ENCODE data around the gene VEGFB. TPM values are rescaled to one million over a fixed set of nuclear protein-coding genes. Genes with fewer than 3 reads are reported as not detected.

Gene VEGFB
- total and polyA plus RNA-seq, 2 of the 8 experiments (the other 6 are each of a cell fraction or from before 2014, with no cell fraction given) = 9.3 to 49.6 TPM

DNA sequence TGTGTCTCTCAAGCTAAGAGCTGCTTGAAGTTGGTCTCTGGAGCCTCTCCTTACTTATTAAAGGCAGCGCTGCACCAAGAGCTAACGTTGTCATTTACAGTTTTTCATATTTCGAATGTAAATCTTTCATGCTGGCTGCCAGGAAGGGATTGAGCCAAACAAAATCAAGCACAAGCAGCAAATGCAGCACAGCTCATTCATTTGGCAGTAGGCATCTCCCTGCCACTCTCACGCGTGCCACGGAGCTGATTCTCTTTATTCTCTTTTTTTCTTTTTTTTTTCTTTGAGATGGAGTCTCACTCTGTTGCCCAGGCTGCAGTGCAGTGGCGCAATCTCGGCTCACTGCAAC, 1.4 kb upstream of the VEGFB start:
- Histone ChIP-seq H3K18ac (ENCODE audit: extremely low read depth, low read length) (no peak overlapping the region), H4K20me1 (replicated peaks in 1 of 2; ENCODE audit: control insufficient read depth in 1 of 2, insufficient read depth in 2 of 2, low read length in 2 of 2) (peaks cover 0 to 6% of the 10 kb centered on the region in 2 experiments), H2BK20ac (ENCODE audit: low read length) (no peak overlapping the region), H3K23me2 (ENCODE audit: low read depth, low read length) (peaks cover 15% of the 10 kb centered on the region), H2BK5ac (ENCODE audit: low read depth, low read length) (no peak overlapping the region), H3K36me3 (ENCODE audit: control insufficient read depth in 2 of 4, insufficient read depth in 4 of 4, low read length in 3 of 4) (0 out of 8 replicates have a peak, but pooled peaks cover 0 to 3% (median 1%) of the 10 kb centered on the region in 4 experiments), H4K91ac (replicated peaks; ENCODE audit: insufficient read length, low read length) (no peak overlapping the region), H3K14ac (ENCODE audit: insufficient read length) (no peak overlapping the region), H3K79me2 (ENCODE audit: control insufficient read depth in 1 of 2, insufficient read depth in 2 of 2, low read length in 2 of 2) (no peaks in the 10 kb centered on the region), H3K4me3 (ENCODE audit: extremely low read depth in 1 of 4, insufficient read depth in 2 of 4, low read depth in 3 of 4, low read length in 4 of 4) (no peak overlapping the region), H2BK120ac (replicated peaks; ENCODE audit: low read depth, low read length) (no peak overlapping the region), H2AK5ac (ENCODE audit: low read depth, low read length) (no peak overlapping the region), H4K8ac (ENCODE audit: extremely low read depth, insufficient read depth, low read length) (no peak overlapping the region), H3K4ac (replicated peaks; ENCODE audit: insufficient read length, low read depth, low read length) (no peak overlapping the region), H3K27me3 (replicated peaks in 1 of 4; ENCODE audit: control insufficient read depth in 3 of 4, extremely low read depth in 1 of 4, insufficient read depth in 3 of 4, low read length in 3 of 4) (peaks cover 0 to 12% (median 6%) of the 10 kb centered on the region in 4 experiments; a peak in 4 of 7 replicates), H2BK15ac (ENCODE audit: low read length) (no peak overlapping the region), H3K56ac (replicated peaks; ENCODE audit: insufficient read length, low read depth, low read length) (no peak overlapping the region), H2AFZ (ENCODE audit: low read length) (no peak overlapping the region), H3K9ac (replicated peaks in 1 of 4; ENCODE audit: extremely low read depth in 1 of 4, low read depth in 3 of 4, low read length in 3 of 4) (no peak overlapping the region), H3K27ac (ENCODE audit: low read depth, low read length) (no peak overlapping the region), H3K79me1 (ENCODE audit: low read depth, low read length) (no peaks in the 10 kb centered on the region; the same call in 1 of the 2 replicates), H3K4me2 (ENCODE audit: insufficient read depth in 1 of 2, low read depth in 2 of 2, low read length in 2 of 2) (peak overlapping the region in 1 of 2 experiments; percentile 80; a peak in 1 of 4 replicates), H3K9me3 (ENCODE audit: insufficient read depth in 2 of 2, low read depth in 1 of 2, low read length in 1 of 2) (no peaks in the 10 kb centered on the region), H3K4me1 (replicated peaks in 1 of 4; ENCODE audit: control insufficient read depth in 3 of 4, insufficient read depth in 4 of 4, low read length in 3 of 4) (peaks cover 0 to 19% (median 6%) of the 10 kb centered on the region in 4 experiments; a peak in 6 of 7 replicates), H4K5ac (ENCODE audit: insufficient read length, low read depth, low read length) (no peak overlapping the region), H3K23ac (ENCODE audit: insufficient read length) (no peak overlapping the region), H2BK12ac (ENCODE audit: low read depth, low read length) (no peak overlapping the region)
- DNase-seq (ENCODE audit: low read depth in 1 of 2, low spot score in 2 of 2) (no peak), FAIRE-seq (no peak)
- POLR2A ChIA-PET (ENCODE audit: partially characterized antibody) = interaction anchor here (0.8 to 11.9 kb wide), 7 partner anchors 9 to 47 kb away, joined by 3 to 190 read pairs (median 4); partner anchors contain the start of genes FERMT3, FKBP2, PLCB3 and PPP1R14B
- CTCF ChIA-PET (ENCODE audit: partially characterized antibody) = interaction anchor here (0.6 to 8.6 kb wide), 7 partner anchors 9 to 1023 kb away, joined by 3 to 51 read pairs (median 8); partner anchors contain the start of genes FERMT3 and PLCB3
- WGBS, 2 experiments (ENCODE audit: extremely low coverage in 1 of 2, insufficient coverage in 1 of 2, insufficient read length in 1 of 2, insufficient replicate concordance in 2 of 2, low coverage in 1 of 2, low lambda C conversion rate in 2 of 2, missing lambda C conversion rate in 1 of 2) = 94% methylated on average over 8 of the region's 8 CpGs; no CpG with 5 or more reads in 1 of the 2 experiments
- TF ChIP-seq CEBPB (IDR thresholded peaks at IDR 0.05; ENCODE audit: low read depth, low read length) (no peak), PHF8 (conservative IDR thresholded peaks at IDR 0.05; ENCODE audit: low read depth, low read length) (no peak), SRF (IDR thresholded peaks at IDR 0.05; ENCODE audit: low read depth, low read length) (no peak), BRCA1 (IDR thresholded peaks at IDR 0.05; ENCODE audit: low read depth, low read length) (no peak), RAD21 (IDR thresholded peaks at IDR 0.05 in 1 of 2, conservative IDR thresholded peaks at IDR 0.05 in 1 of 2; ENCODE audit: low read depth in 2 of 2, low read length in 2 of 2) (no peak), YY1 (IDR thresholded peaks at IDR 0.05; ENCODE audit: low read depth, low read length) (no peak), SP1 (IDR thresholded peaks at IDR 0.05; ENCODE audit: low read depth, low read length) (no peak), CHD2 (IDR thresholded peaks at IDR 0.05; ENCODE audit: low read length) (no peak), SIN3A (conservative IDR thresholded peaks at IDR 0.05 in 1 of 2, IDR thresholded peaks at IDR 0.05 in 1 of 2; ENCODE audit: low read depth in 1 of 2, low read length in 2 of 2) (no peak)

Measured in H1 (cell line).